Measurements from ENCODE around the gene VWC2.

VWC2 gene

GRCh38 chr7:49773218-49773935 lies at the start of gene VWC2:
VWC2 (plus strand) TSS chr7:49773638; CDS start chr7:49775436, 1,798 bp downstream.
- DNase-seq (ENCODE audit: low spot score), result peak; percentile 26

DNA sequence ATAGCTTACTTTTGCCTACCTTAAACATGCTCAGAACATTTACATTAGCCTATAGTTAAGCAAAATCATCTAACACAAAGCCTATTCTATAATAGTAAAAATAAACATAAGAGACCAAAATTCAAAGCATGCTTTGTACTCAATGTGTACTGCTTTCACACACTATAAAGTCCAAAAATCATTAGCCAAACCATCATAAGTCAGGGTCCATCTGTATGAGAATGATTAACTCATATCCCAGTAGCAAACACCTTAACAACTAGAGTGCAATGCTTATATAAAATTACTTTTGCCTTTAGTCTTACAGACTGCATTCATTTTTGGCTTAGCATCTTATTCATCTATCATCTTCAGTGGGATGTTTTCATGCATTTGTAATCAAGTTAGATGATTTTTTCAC lies 49.4 kb upstream of the VWC2 start:
- DNase-seq (ENCODE audit: low spot score), result no peak

- no peak for DNase-seq (ENCODE audit: low spot score)
Measured at GRCh38 chr7:49731836-49732235, 41.6 kb upstream of the VWC2 start.

- no peak for DNase-seq (ENCODE audit: low spot score)
Measured at GRCh38 chr7:49762666-49763065, 10.8 kb upstream of the VWC2 start.

GRCh38 chr7:49763791-49764190 lies 9.6 kb upstream of the VWC2 start:
- DNase-seq (ENCODE audit: low spot score), result no peak

DNA sequence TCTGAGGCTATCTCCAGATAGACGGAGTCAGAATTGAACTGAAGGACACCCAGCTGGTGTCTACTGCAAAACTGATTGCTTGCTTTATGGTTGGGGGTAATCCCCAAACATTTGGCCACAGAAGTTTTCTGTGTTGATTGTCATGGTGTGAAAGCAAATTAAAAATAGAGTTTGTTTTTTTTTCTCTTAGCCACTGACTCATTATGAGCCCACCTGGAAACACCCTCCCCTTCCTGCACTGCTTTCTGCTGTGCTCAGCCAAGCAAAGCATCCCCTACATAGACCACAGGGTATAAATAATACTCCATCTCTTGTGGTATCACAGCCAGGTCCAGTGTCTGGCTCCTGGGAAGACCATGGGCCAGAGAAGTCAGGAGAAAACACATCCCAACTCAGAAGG lies 6.5 kb upstream of the VWC2 start:
- DNase-seq (ENCODE audit: low spot score), result no peak

GRCh38 chr7:49767719-49768118 lies 5.7 kb upstream of the VWC2 start:
- DNase-seq (ENCODE audit: low spot score), result no peak

GRCh38 chr7:49768254-49768653 lies 5.2 kb upstream of the VWC2 start:
- DNase-seq (ENCODE audit: low spot score), result no peak

DNA sequence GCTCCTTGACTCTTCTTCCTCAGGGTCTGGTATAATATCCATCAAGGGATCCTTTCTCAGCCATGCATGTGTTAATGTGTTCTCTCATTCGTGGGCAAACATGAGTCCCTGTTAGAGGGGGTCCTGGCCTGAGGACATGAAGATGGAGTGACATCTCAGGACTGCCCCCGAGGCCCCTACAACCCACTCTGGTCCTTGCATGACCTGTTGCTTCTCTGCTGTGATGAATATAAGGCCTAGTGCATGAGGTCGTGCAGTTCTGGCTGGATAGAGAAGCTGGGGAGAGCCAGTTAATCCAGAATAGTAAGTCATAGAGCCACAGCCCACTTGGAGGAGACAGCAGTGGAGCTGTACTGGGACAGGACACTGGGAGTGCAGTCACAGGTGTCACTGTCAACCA lies 4.6 kb upstream of the VWC2 start:
- DNase-seq (ENCODE audit: low spot score), result no peak

DNA sequence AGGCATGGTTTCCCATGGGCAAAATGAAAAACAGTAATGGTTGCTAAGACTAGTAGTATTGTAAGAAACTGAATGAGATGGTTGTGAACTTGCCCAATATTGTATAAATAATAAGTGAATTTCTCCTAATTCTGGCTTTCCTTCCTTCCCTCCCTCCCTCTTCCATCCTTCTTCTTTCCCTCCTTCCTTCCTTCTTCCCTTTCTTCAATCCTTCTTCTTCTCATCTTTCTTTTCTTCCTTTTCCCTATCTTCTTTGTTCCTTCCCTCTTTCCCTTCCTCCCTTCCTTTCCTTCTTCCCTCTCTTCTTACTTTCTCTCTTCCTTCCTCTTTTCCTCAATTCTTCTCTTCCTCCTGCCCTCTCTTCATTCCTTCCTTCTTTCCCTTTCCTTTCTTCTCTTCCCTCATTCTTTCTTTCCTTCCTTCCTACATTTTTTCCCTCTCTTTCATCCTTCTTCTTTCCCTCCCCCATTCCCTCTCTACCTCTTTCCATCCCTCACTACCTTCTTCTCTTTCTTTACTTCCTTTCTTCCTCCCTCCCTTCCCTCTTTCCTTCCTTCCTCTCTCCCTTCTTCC lies 4.1 kb upstream of the VWC2 start:
- DNase-seq (ENCODE audit: low spot score), result no peak

GRCh38 chr7:49770838-49771237 lies 2.6 kb upstream of the VWC2 start:
- no peak for DNase-seq (ENCODE audit: low spot score)

GRCh38 chr7:49771427-49772176 lies 1.8 kb upstream of the VWC2 start:
- DNase-seq (ENCODE audit: low spot score), result no peak

DNA sequence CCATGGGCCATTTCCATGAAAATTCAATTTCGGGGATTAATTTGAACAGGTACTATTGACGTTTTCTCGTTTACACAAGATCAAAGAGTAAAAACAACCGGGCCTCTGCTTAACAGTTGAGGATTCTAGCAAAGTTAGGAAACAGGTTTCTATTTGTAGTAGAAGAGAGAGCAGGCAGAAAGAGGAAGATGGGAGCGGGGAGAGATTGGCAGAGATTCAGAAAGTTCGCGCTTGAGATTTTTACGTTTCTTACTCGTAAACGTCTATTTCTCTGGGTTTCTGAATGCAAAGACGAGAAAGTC lies 571 bp upstream of the VWC2 start:
- no peak for DNase-seq (ENCODE audit: low spot score)

- DNase-seq (ENCODE audit: low spot score), result peak; percentile 20
Measured at GRCh38 chr7:49773936-49774458, 559 bp downstream of the VWC2 start.

DNA sequence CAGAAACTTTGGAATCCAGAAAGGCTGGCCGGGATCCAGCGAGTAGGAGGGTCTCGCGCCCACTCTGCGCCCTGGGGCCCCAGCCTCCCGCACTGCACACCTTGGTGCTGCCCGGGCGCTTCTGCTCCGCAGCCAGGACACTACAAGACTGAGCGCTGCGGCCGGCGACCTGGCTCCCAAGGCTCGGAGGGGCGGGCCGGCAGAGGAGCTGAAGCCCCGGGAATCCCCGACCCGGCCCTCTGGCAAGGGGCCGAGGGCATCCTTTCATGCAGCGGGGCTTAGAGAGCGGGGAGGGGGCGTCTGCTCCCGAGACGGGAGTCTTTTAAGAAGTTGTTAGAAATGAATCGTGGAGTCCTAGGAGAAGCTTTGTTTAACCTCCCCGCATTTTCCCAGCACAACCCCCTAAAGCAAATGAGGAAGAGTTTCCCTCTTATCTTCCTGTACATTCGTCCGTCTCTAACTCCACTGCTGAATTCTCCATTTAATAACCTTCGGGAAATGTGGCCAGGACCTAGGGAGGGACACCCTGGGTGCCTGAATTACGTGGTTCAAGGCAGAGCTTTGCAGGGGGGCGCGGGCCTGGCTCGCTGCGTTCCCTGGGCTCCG lies 1.1 kb downstream of the VWC2 start:
- no peak for DNase-seq (ENCODE audit: low spot score)

DNA sequence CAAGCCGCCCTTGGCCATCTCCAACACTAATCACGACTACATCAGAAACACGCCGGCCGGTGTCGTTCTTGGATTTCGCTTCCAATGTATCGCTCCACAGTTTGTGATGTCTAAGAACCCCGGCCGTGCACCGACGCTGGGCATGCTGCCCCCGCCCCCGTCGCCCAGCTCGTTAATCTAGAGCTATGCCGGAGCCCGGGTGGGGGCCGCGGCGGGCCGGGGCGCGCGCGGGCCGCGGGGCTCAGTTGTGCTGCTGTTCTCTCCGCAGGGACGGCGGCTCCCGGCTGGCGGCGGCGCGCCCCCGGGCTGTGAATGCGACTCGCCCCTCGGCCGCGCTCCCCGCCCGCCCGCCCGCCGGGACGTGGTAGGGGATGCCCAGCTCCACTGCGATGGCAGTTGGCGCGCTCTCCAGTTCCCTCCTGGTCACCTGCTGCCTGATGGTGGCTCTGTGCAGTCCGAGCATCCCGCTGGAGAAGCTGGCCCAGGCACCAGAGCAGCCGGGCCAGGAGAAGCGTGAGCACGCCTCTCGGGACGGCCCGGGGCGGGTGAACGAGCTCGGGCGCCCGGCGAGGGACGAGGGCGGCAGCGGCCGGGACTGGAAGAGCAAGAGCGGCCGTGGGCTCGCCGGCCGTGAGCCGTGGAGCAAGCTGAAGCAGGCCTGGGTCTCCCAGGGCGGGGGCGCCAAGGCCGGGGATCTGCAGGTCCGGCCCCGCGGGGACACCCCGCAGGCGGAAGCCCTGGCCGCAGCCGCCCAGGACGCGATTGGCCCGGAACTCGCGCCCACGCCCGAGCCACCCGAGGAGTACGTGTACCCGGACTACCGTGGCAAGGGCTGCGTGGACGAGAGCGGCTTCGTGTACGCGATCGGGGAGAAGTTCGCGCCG lies 1.9 kb downstream of the VWC2 start:
- DNase-seq (ENCODE audit: low spot score), result peak; percentile 30

GRCh38 chr7:49775949-49776443 lies 2.6 kb downstream of the VWC2 start:
- no peak for DNase-seq (ENCODE audit: low spot score)

DNA sequence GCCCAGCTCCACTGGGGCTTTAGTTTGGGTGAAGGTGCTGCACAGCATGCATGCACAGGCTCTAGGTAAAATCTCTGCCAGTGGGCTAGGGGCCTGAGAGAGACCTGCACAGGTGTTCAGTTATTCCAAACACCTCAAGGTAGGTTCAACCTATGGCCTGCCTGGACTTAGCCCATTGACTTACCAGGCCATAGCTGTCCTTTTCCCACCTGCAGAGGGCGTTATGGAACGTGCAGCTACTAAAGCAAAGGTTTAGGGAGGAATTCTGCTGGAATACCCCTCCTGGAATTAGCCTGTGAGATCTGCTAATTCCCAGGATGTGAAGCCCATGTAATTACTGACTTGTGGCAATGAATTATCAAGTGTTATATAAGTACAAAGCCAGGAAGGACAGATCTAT lies 3.6 kb downstream of the VWC2 start:
- no peak for DNase-seq (ENCODE audit: low spot score)

- no peak for DNase-seq (ENCODE audit: low spot score)
Measured at GRCh38 chr7:49778731-49779270, 5.4 kb downstream of the VWC2 start.

DNA sequence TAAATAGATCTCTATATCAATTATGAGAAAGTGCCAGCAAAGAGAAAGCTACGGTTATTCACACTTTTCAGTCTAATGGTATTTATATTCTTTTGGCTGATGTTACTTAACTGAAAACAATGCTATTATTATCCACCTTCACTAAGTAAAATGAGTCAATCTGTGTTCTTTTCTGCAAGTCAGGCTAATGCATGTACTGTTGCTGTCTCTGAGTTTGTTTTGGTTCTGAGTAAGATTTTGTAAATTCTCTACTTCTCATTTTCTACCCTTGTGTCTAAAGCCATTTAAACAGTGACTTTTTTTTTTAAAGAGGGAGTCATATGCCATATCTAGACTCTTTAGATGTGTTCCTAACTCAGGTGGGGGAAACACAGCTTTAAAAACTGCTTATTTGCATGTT lies 7.5 kb downstream of the VWC2 start:
- DNase-seq (ENCODE audit: low spot score), result no peak

- no peak for DNase-seq (ENCODE audit: low spot score)
Measured at GRCh38 chr7:49781996-49782395, 8.6 kb downstream of the VWC2 start.
